Breast epithelium (tissue), 3 donors: ENCODE data around the gene GALNT7.

Experiments
- CTCF ChIP-seq, 3 donors: fragments of 450-650 bp; IDR thresholded peaks; one replicate each; pipeline ENCODE4 v1.5.1; 2016 to 2017; ENCODE audit warnings: antibody characterized with exemption in 3 of 3, mild to moderate bottlenecking in 3 of 3, moderate library complexity in 3 of 3
- POLR2A ChIP-seq: fragments of 450-650 bp; IDR thresholded peaks from one replicate; pipeline ENCODE4 v1.6.1; 2016; ENCODE audit warnings: antibody characterized with exemption, mild to moderate bottlenecking, moderate library complexity

DNA sequence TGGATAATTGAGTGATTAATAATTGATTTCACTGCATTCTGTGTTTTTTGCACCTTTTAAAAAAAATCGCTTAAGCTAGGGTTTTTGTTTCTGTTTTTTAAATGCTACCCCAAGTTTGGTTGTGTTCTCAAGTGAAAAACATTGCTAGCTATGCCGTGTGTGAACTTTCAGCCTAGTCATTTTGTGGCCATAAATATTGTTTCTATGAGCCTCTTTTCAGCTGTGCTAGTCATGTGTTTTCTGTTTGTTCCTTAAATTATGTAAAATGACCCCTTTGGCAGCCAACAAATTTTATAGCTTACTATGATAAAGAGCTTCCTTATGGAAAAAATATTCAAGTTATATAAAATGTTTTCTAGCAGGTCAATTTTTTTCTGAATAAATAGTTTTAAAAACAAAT lies 59.1 kb downstream of the GALNT7 start:
- TF ChIP-seq POLR2A (no peak), CTCF (IDR thresholded peaks at IDR 0.05) (no peak)
